ENCODE results near the gene FOXP1. TPM values are rescaled to one million over a fixed set of nuclear protein-coding genes. Genes with fewer than 3 reads are reported as not detected.

FOXP1 gene
- total and polyA plus RNA-seq, 2 experiments from 2014 or later = 76.8 to 99.8 TPM

DNA sequence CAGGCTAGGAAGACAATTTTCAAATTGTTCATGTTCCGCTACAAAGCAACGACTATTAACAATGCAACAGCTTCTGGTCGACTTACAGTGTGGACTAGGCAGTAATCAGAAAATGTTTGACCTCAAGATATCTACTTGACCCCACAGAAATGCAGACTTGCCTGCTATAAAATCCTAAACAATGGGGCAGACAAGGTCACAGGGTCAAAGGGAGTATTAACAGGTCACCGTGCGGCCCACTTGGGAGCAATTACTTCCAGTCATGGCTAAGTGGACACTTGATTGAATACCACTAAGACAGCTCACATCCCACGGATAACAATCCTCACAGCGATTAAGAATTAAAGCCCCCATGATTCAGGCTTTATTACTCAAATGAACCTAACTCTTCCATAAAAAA, 58.9 kb downstream of the FOXP1 start:
- Histone ChIP-seq H3K36me3 (replicated peaks; ENCODE audit: insufficient read depth, low read depth) (no peaks in the 10 kb centered on the region), H3K9me2 (replicated peaks; ENCODE audit: insufficient read depth) (no peaks in the 10 kb centered on the region), H3K9me3 (ENCODE audit: low read depth) (no peaks in the 10 kb centered on the region), H3K4me3 (no peak overlapping the region), H3K27ac (no peak overlapping the region), H3K79me2 (peaks cover 28% of the 10 kb centered on the region), H3K4me1 (ENCODE audit: insufficient read depth) (peaks cover 5% of the 10 kb centered on the region), H4K20me1 (ENCODE audit: insufficient read depth, poor library complexity, severe bottlenecking) (no peaks in the 10 kb centered on the region), H3K27me3 (no peaks in the 10 kb centered on the region), H3K4me2 (no peak overlapping the region), H2AFZ (no peak overlapping the region)
- DNase-seq (ENCODE audit: low spot score) = no peak
- WGBS (ENCODE audit: low lambda C conversion rate, missing lambda C conversion rate) = 42% methylated on average over 7 of the region's 7 CpGs
- TF ChIP-seq EZH2phosphoT487 (IDR thresholded peaks at IDR 0.05; ENCODE audit: low read depth, severe bottlenecking, unreplicated experiment) = no peak
- TF ChIP-seq EZH2 (IDR thresholded peaks at IDR 0.05; ENCODE audit: borderline replicate concordance) = no peak
- TF ChIP-seq, protein P1, sequence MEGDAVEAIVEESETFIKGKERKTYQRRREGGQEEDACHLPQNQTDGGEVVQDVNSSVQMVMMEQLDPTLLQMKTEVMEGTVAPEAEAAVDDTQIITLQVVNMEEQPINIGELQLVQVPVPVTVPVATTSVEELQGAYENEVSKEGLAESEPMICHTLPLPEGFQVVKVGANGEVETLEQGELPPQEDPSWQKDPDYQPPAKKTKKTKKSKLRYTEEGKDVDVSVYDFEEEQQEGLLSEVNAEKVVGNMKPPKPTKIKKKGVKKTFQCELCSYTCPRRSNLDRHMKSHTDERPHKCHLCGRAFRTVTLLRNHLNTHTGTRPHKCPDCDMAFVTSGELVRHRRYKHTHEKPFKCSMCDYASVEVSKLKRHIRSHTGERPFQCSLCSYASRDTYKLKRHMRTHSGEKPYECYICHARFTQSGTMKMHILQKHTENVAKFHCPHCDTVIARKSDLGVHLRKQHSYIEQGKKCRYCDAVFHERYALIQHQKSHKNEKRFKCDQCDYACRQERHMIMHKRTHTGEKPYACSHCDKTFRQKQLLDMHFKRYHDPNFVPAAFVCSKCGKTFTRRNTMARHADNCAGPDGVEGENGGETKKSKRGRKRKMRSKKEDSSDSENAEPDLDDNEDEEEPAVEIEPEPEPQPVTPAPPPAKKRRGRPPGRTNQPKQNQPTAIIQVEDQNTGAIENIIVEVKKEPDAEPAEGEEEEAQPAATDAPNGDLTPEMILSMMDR (IDR thresholded peaks at IDR 0.05; ENCODE audit: poor library complexity) = no peak

DNA sequence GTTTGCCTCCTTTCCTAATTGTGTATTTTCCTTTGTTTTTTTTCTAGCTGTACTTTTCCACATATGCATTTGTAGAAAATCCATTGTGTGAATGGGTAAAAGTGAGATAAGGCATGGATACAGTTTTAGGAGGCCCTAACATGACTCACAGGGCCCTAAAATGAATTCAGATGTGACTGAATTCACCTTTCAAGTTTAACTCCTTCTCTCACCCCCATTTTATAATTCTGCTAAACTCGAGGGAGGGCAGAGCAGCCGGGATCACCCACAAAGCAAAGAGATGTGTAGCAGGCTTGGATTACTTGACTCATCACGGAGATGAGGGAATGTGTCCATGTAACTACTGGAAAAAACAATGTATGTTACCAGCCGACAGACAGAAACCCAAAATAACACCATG, 59.9 kb downstream of the FOXP1 start:
- Histone ChIP-seq H3K9me3 (ENCODE audit: low read depth) (no peaks in the 10 kb centered on the region), H3K27me3 (no peaks in the 10 kb centered on the region), H3K9me2 (replicated peaks; ENCODE audit: insufficient read depth) (no peaks in the 10 kb centered on the region), H2AFZ (no peak overlapping the region), H4K20me1 (ENCODE audit: insufficient read depth, poor library complexity, severe bottlenecking) (no peaks in the 10 kb centered on the region), H3K4me1 (ENCODE audit: insufficient read depth) (peaks cover 5% of the 10 kb centered on the region), H3K79me2 (peaks cover 33% of the 10 kb centered on the region), H3K4me3 (no peak overlapping the region), H3K27ac (no peak overlapping the region), H3K36me3 (replicated peaks; ENCODE audit: insufficient read depth, low read depth) (no peaks in the 10 kb centered on the region), H3K4me2 (no peak overlapping the region)
- WGBS (ENCODE audit: low lambda C conversion rate, missing lambda C conversion rate) = 55% methylated on average over 4 of the region's 4 CpGs
- DNase-seq (ENCODE audit: low spot score) = no peak
- TF ChIP-seq EZH2phosphoT487 (IDR thresholded peaks at IDR 0.05; ENCODE audit: low read depth, severe bottlenecking, unreplicated experiment) (no peak), EZH2 (IDR thresholded peaks at IDR 0.05; ENCODE audit: borderline replicate concordance) (no peak)
- TF ChIP-seq, protein P1 (IDR thresholded peaks at IDR 0.05; ENCODE audit: poor library complexity) = no peak

DNA sequence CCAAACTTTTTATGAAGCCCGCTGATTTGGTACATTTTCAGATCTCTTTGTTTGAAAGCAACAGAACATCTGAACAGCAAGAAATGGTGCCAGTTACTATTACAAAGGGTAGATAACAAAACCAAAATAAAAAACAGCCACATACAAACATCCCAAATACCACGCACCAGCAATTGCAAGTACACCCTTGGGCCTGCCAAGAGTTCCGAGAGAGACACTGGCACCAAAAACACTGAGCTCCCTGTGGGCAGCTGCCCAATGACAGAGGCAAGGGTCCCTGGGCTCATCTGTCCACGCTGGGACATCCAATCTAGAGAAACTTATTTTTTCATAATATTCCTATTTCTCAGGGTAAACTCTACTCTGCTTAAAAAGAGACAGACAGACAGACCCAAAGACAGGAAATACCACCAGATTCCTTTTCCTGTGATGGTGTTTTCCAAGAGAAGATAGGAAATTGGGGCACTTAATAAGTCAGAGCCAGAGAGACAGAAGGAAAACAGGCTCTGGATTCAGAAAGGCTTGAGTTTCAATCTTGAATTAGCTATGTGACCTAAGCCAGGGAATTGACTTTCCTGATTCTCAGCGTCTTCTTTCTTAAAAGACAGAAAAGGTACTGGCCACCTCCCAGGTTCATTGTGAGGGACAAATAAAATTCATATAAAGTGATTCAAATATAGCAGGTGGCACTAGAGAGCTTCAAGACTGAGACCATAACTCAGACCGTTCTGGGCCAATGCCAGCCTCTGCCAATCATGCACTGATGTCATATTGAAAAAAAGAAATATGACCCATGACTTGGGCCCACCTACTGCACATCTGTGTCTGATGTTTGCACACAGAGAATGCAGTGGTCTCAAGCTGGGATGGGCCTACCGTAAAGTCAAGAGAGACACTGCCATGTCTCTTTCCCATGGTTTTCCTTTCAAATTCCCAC, 61.3 kb downstream of the FOXP1 start:
- no peak overlapping the region for H3K27ac ChIP-seq
- H3K79me2 ChIP-seq = peaks cover 30% of the 10 kb centered on the region
- H3K4me2 ChIP-seq = no peak overlapping the region
- WGBS (ENCODE audit: low lambda C conversion rate, missing lambda C conversion rate) = 80% methylated on average over 7 of the region's 7 CpGs
- no peaks in the 10 kb centered on the region for H3K27me3 ChIP-seq
- H2AFZ ChIP-seq = no peak overlapping the region
- H3K36me3 ChIP-seq (replicated peaks; ENCODE audit: insufficient read depth, low read depth) = no peaks in the 10 kb centered on the region
- no peak for DNase-seq (ENCODE audit: low spot score)
- no peaks in the 10 kb centered on the region for H3K9me2 ChIP-seq (replicated peaks; ENCODE audit: insufficient read depth)
- no peaks in the 10 kb centered on the region for H3K9me3 ChIP-seq (ENCODE audit: low read depth)
- no peak for TF ChIP-seq EZH2phosphoT487 (IDR thresholded peaks at IDR 0.05; ENCODE audit: low read depth, severe bottlenecking, unreplicated experiment)
- TF ChIP-seq, protein P1 (IDR thresholded peaks at IDR 0.05; ENCODE audit: poor library complexity) = no peak
- TF ChIP-seq EZH2 (IDR thresholded peaks at IDR 0.05; ENCODE audit: borderline replicate concordance) = no peak
- no peaks in the 10 kb centered on the region for H4K20me1 ChIP-seq (ENCODE audit: insufficient read depth, poor library complexity, severe bottlenecking)
- no peak overlapping the region for H3K4me3 ChIP-seq
- peaks cover 5% of the 10 kb centered on the region for H3K4me1 ChIP-seq (ENCODE audit: insufficient read depth)
